Amniotic stem cell (primary cell): ENCODE data around the gene NLRP11.

ENCODE experiments used
- DNase-seq: peaks from one replicate; lab custom pipeline; 2025; lab: John Stamatoyannopoulos, UW

NLRP11 gene

DNA sequence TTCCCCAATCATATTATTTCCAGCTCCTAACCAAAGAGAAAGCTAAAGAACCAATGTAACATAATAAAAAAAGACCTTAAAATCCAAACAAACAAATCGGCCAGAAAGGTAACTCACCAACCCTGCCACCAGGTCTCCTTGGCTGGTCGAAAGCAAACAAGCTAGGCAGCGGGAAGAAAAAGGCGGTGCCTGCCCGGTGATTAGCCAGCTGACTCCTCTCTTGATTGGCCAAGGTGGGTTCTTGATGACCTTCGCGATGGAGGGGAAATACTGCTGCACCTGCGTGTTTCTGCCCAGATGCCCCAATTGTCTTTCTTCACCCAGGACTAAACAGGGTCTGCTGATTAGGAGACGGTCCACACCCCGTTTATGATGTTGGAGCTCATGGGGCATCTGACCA lies at the start of gene NLRP11:
TSS of gene NLRP11 (minus strand) at position 154 of the 400 bp plus-strand sequence. CDS start 13,825 bp downstream, outside the sequence.
- no peak for DNase-seq

GRCh38 chr19:55877211-55877610 lies 45.4 kb upstream of the NLRP11 start:
- no peak for DNase-seq

- DNase-seq, result no peak
Measured at GRCh38 chr19:55870736-55871135, 38.9 kb upstream of the NLRP11 start.

- no peak for DNase-seq
Measured at GRCh38 chr19:55867101-55867500, 35.3 kb upstream of the NLRP11 start.

- no peak for DNase-seq
Measured at GRCh38 chr19:55866521-55866920, 34.7 kb upstream of the NLRP11 start.

DNA sequence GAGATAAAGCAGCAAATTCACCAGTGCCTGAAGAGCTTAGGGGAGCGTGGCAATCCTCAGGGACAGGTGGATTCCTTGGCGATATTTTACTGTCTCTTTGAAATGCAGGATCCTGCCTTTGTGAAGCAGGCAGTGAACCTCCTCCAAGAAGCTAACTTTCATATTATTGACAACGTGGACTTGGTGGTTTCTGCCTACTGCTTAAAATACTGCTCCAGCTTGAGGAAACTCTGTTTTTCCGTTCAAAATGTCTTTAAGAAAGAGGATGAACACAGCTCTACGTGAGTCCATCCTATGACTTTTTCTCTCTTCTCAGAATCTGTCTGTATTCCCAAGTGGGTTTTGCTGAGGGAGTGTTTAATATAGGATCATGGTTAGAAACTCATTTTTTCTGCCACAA lies 27.2 kb upstream of the NLRP11 start:
- DNase-seq, result no peak

GRCh38 chr19:55858401-55858800 lies 26.6 kb upstream of the NLRP11 start:
- DNase-seq, result no peak

GRCh38 chr19:55857974-55858373 lies 26.2 kb upstream of the NLRP11 start:
- DNase-seq, result no peak

DNA sequence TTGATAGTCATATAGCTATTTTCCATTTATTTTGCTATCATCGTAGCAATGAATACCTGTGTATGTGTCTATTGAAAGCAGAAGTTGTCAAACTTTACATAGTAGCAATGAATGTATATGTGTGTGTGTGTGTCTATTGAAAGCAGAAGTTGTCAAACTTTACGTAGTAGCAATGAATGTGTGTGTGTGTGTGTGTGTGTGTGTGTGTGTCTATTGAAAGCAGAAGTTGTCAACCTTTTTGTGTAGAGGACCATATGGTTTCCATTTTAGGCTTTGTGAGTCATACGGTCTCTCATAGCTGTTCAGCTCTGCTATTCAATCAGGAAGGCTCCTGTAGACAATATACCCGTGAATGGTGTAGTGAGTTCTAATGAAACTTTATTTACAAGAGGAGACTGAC lies 25.4 kb upstream of the NLRP11 start:
- DNase-seq, result no peak

DNA sequence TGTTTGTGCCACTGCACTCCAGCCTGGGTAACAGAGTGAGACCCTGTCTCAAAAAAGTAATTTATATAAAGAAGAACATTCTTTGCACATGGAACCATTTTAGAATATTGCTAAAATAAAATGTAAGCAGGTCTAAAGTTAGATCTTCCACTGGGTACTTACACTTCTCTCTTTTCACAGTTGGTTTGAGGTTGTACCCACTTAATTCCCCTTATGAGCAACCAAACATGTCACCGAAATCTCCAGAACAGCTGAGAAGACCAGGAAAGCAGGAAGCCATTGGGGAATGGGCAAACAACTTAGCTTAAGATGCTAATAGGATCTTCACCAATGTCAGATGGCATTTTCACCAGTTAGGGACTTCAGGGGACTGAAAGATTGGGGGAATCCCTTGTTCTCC lies 23.4 kb upstream of the NLRP11 start:
- no peak for DNase-seq

- DNase-seq, result no peak
Measured at GRCh38 chr19:55838906-55839305, 7.1 kb upstream of the NLRP11 start.

DNA sequence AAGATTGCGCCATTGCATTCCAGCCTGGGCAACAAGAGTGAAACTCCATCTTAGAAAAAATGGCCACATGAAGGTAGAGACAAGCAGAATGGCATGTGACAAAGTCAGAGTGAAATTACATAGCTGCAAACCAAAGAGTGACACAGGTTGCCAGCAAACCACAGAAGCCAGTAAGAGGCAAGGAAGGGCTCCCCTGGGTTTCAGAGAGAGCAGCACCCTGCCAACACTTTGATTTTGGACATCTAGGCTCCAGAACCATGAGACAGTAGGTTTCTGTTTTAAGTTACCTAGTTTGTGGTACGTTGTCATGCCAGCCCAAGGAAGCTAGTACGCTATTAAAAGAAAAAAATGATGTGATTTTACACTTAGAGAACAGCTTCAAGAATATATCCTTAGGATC lies 6.5 kb upstream of the NLRP11 start:
- DNase-seq, result no peak

GRCh38 chr19:55836340-55836739 lies 4.5 kb upstream of the NLRP11 start, which contains the start of gene NLRP4:
NLRP4 (plus strand) TSS chr19:55836540; CDS start chr19:55852081, 15,541 bp downstream.
- DNase-seq, result no peak

DNA sequence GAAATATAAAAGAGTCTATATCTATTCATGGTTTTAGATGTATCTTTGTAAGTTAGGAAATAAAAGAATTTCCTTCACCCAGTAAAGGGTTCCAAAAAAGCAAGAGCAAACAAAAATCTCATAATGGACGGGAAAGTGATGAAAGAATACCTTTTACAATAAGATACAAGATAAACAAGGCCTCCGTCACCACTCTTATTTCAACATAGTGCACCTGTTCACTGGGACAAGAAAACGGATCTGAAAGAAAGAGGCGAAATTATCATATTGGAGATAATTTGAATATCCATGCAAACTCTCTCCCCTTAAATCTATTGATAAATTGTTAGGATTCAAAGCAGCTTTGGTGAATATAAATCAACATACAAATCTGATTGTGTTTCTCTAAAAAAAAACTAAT lies 877 bp upstream of the NLRP11 start:
- no peak for DNase-seq

DNA sequence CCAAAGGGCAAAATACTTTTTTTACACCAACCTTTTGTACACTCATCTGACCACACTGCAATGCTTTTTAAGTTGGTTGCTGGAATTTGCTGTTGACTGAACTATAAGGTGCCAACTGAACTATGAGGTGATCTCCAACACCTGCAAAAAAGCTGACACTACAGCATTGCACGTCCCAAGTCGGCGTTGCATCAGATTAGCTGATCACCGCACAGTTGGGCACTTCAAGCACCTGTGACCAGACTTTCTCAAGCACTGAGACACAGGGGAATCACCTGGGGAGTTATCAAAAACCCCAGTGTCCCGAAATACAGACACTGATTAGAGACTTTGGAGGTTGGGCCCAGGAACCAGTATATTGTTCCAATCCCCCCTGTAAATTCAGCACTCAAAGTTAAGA lies 1.1 kb downstream of the NLRP11 start:
- DNase-seq, result no peak

- no peak for DNase-seq
Measured at GRCh38 chr19:55820037-55820436, 11.8 kb downstream of the NLRP11 start.

DNA sequence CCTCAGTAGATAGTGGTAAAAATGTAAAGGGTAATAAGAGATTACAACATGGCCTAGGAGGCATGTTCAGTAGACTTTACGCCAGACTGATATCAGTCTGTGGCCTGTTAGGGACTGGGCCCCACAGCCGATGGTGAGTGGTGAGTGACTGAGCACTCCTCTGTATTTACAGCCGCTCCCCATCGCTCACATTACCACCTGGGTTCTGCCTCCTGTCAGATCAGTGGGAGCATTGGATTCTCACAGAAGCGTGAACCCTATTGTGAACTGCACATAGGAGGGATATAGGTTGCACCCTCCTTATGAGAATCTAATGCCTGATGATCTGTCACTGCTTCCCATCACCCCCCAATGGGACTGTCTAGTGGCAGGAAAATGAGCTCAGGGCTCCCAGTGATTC lies 17.9 kb downstream of the NLRP11 start:
- DNase-seq, result no peak

DNA sequence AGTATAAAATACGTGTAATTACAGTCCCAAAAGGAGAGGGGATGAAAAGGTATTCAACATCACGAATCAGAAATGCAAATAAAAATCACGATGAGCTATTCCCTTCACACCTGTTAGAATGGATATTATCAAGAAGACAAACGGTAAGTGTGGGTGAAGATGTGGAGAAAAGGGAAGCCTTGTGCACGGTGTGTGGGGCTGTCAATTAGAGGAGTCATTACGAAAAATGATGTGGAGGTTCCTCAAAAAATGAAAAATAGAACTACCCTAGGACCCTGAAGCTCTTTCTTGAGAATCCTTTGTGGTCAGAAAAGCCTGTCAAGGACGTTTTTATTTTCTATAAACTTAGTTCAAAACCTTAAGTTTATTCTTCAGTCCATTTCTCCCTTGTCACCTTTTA lies 19.4 kb downstream of the NLRP11 start:
- no peak for DNase-seq

DNA sequence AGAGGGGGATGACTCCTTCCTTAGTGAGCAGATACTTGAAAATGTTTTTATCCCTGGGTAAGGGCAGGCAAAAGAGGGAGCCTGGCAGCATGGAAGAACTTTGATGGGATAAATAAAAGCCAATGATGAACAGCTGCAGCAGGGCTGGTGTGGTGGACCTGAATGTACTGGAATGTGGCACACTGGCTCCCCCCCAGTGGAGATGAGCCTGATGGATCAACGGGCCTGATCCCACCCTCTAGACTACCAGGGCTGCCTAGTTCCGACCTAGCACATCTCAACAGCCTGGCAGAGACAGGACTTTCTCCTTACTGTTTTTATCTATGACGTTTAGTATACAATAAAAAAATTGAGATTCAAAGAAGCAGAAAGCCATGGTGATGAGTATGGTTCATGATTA lies 20.5 kb downstream of the NLRP11 start:
- DNase-seq, result no peak

DNA sequence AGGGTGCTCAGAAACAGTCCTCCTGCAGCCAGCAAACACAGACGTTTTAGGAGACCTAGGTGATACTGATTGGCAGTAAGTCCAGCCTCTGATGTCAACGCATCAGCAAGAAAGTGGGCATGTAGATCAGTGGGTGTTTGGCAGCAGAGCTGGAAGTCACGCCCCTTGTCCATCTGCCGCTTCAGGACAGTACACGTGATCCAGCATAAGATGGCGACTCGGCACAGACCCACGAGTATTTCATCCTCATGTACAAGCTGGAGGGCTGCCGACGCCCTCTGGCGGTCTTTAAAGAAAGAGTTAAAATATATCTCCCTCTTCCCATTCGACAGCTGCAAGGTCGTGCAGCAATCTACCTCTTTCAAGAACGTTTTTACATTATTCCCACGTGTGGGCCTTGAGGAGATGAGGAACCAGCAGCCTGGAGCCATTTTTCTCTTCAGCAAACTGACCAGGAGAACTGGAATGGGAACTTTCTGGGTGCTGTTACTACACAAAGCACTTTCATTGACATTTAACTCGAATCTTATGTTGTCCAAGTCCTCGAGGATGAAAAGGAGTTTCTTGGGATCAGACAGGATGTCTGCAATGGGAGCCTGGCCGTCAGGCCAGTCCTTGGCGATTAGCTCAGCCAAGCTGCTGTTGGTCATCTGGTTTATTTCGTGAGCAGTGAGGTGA lies 22.3 kb downstream of the NLRP11 start:
- no peak for DNase-seq

GRCh38 chr19:55802281-55802680 lies 29.5 kb downstream of the NLRP11 start:
- no peak for DNase-seq

DNA sequence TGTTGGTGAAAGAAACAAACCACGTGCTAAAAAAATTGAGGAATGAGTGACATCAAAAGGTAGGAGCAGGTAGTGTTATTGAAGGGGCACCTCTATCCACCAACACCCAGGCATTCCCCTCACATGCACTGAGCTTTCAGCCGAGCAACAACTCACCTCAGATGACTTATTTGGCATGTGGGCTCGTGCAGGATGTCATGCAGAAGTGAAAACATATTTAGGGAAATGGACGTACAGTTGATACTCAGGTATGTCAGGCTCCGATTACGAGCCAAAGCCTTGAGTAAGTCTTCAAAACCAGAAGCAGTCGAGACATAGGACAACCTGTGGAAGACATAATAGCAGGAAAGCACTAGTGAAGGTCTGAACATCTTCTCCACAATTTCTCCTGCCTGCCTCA lies 30.4 kb downstream of the NLRP11 start:
- no peak for DNase-seq

DNA sequence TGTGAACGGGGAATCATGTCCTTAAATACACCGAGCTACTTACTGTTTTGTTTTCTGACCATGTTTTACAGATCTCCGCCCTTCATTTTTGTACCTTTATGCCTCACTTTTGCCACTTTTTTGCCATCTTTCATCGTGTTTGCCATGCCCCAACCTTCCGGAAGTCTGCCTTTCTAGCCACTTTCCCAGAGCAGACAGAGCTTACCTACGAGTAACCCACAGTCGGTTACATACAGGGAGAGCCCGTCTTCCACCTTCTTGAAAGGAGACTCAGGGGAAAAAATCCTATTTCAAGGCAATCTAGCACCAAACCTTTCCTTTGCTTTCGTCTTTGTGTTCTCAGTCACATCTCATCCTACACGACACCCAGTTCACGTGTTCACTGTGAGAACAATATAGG lies 36.8 kb downstream of the NLRP11 start:
- no peak for DNase-seq

DNA sequence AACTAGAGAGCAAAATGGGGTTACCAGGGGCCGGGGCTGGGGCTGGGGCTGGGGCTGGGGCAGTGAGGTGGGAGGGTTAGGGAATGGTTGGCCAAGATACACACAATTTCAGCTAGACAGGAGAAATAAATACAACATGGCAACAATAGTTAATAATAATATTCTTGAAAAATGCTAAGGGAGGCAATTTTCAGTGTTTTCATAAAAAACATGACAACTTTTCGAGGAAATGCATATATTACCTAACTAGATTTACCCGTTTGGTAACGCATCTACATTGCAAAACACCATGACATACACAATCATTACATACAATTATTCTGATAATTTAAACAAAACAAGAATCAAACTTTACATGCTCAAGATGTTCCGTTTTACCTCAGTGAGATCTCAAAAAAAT lies 50.7 kb downstream of the NLRP11 start:
- no peak for DNase-seq
